H1 (cell line): ENCODE results near the gene CD48. TPM values are rescaled to one million over a fixed set of nuclear protein-coding genes. Genes with fewer than 3 reads are reported as not detected.

Experiments
- CTCF ChIA-PET: fragments of 300-600 bp; sonication (Branson Sonifier 250); formaldehyde crosslinking; loops from one replicate; lab custom pipeline; 2021; ENCODE audit not compliant: partially characterized antibody; lab: Charles Lee
- POLR2A ChIA-PET: fragments of 300-600 bp; sonication (Branson Sonifier 250); formaldehyde crosslinking; loops from one replicate; lab custom pipeline; 2021; ENCODE audit warnings: inconsistent platforms; ENCODE audit not compliant: partially characterized antibody; lab: Charles Lee
- DNase-seq, 2 experiments: peaks; one replicate each; pipeline versions ENCODE4 v3.0.0 to v3.0.0-alpha.2; 2010 to 2022; ENCODE audit warnings: low spot score in 2 of 2, low read depth in 1 of 2, mixed read lengths in 1 of 2
- FAIRE-seq: peaks from 2 replicates; lab custom pipeline; 2011; peaks lifted over from hg19 to GRCh38; lab: Jason Lieb, UNC
- H2AFZ ChIP-seq: 2 replicates; pipeline ENCODE4 v1.8.1; 2012; ENCODE audit warnings: low read length, inconsistent platforms
- H2AK5ac ChIP-seq: 2 replicates; pipeline ENCODE4 v1.6.1; 2013; ENCODE audit warnings: low read depth, low read length
- H2BK120ac ChIP-seq: replicated peaks from 2 replicates; pipeline ENCODE3; 2013; ENCODE audit warnings: low read depth, low read length, inconsistent platforms
- H2BK12ac ChIP-seq: 2 replicates; pipeline ENCODE4 v1.6.1; 2013; ENCODE audit warnings: low read depth, low read length
- H2BK15ac ChIP-seq: 2 replicates; pipeline ENCODE4 v1.6.1; 2013; ENCODE audit warnings: low read length
- H2BK20ac ChIP-seq: 2 replicates; pipeline ENCODE4 v1.6.1; 2013; ENCODE audit warnings: low read length
- H2BK5ac ChIP-seq: 2 replicates; pipeline ENCODE4 v1.6.1; 2013; ENCODE audit warnings: low read depth, low read length
- H3K14ac ChIP-seq: 2 replicates; pipeline ENCODE4 v1.6.1; 2013; ENCODE audit warnings: inconsistent platforms; ENCODE audit not compliant: insufficient read length
- H3K18ac ChIP-seq: 2 replicates; pipeline ENCODE4 v1.6.1; 2013; ENCODE audit warnings: low read length; ENCODE audit errors: extremely low read depth
- H3K23ac ChIP-seq: 2 replicates; pipeline ENCODE4 v1.6.1; 2013; ENCODE audit warnings: inconsistent platforms; ENCODE audit not compliant: insufficient read length
- H3K23me2 ChIP-seq: 2 replicates; pipeline ENCODE4 v1.6.1; 2013; ENCODE audit warnings: low read depth, low read length
- H3K27ac ChIP-seq: 2 replicates; pipeline ENCODE4 v1.6.1; 2011; ENCODE audit warnings: low read depth, low read length, inconsistent platforms
- H3K27me3 ChIP-seq, 4 experiments: replicated peaks in 1 of 4; 1 replicate in 1 of 4; 2 replicates in 3 of 4; pipeline versions ENCODE4 v1.6.1 to v1.8.1; 2011 to 2013; ENCODE audit warnings: low read length in 3 of 4, mild to moderate bottlenecking in 3 of 4, inconsistent platforms in 2 of 4, mixed read lengths in 2 of 4, moderate library complexity in 1 of 4; ENCODE audit not compliant: control insufficient read depth in 3 of 4, insufficient read depth in 3 of 4; ENCODE audit errors: extremely low read depth in 1 of 4
- H3K36me3 ChIP-seq, 4 experiments: 2 replicates each; pipeline versions ENCODE4 v1.6.1 to v1.8.1; 2011 to 2013; ENCODE audit warnings: mild to moderate bottlenecking in 4 of 4, low read length in 3 of 4, moderate library complexity in 2 of 4, control low read depth in 1 of 4, inconsistent platforms in 1 of 4; ENCODE audit not compliant: insufficient read depth in 4 of 4, control insufficient read depth in 2 of 4
- H3K4ac ChIP-seq: replicated peaks from 2 replicates; pipeline ENCODE3; 2013; ENCODE audit warnings: low read length, low read depth, mixed read lengths, inconsistent platforms; ENCODE audit not compliant: insufficient read length
- H3K4me1 ChIP-seq, 4 experiments: replicated peaks in 1 of 4; 1 replicate in 1 of 4; 2 replicates in 3 of 4; pipeline versions ENCODE4 v1.6.1 to v1.8.1; 2011 to 2013; ENCODE audit warnings: low read length in 3 of 4, inconsistent platforms in 2 of 4, mixed read lengths in 1 of 4; ENCODE audit not compliant: insufficient read depth in 4 of 4, control insufficient read depth in 3 of 4
- H3K4me2 ChIP-seq, 2 experiments: 2 replicates each; pipeline versions ENCODE4 v1.6.1 to v1.8.1; 2011 to 2013; ENCODE audit warnings: low read depth in 2 of 2, low read length in 2 of 2, control low read depth in 1 of 2, inconsistent platforms in 1 of 2, mild to moderate bottlenecking in 1 of 2; ENCODE audit not compliant: insufficient read depth in 1 of 2
- H3K4me3 ChIP-seq, 4 experiments: fragments of 200-600, 300-600 bp in 1 of 4; sonication (generic), shearing (Covaris generic), sonication (Bioruptor Twin) in 1 of 4; 2 replicates each; pipeline versions ENCODE4 v1.5.1 to v1.8.1; 2011 to 2016; ENCODE audit warnings: low read length in 4 of 4, low read depth in 3 of 4, control low read depth in 2 of 4, inconsistent platforms in 2 of 4, mild to moderate bottlenecking in 2 of 4, mixed read lengths in 1 of 4, moderate library complexity in 1 of 4; ENCODE audit not compliant: insufficient read depth in 2 of 4; ENCODE audit errors: extremely low read depth in 1 of 4
- H3K56ac ChIP-seq: replicated peaks from 2 replicates; pipeline ENCODE3; 2013; ENCODE audit warnings: low read depth, mild to moderate bottlenecking, mixed read lengths, low read length, inconsistent platforms; ENCODE audit not compliant: insufficient read length
- H3K79me1 ChIP-seq: 2 replicates; pipeline ENCODE4 v1.6.1; 2013; ENCODE audit warnings: low read depth, low read length, control low read depth
- H3K79me2 ChIP-seq, 2 experiments: 2 replicates each; pipeline versions ENCODE4 v1.6.1 to v1.8.1; 2012 to 2013; ENCODE audit warnings: low read length in 2 of 2, mild to moderate bottlenecking in 2 of 2, inconsistent platforms in 1 of 2; ENCODE audit not compliant: insufficient read depth in 2 of 2, control insufficient read depth in 1 of 2
- H3K9ac ChIP-seq, 4 experiments: replicated peaks in 1 of 4; 1 replicate in 1 of 4; 2 replicates in 3 of 4; pipeline versions ENCODE4 v1.6.1 to v1.8.1; 2011 to 2013; ENCODE audit warnings: low read depth in 3 of 4, low read length in 3 of 4, control low read depth in 2 of 4, mild to moderate bottlenecking in 2 of 4, moderate library complexity in 2 of 4, inconsistent platforms in 1 of 4; ENCODE audit errors: extremely low read depth in 1 of 4
- H3K9me3 ChIP-seq, 2 experiments: 2 replicates each; pipeline versions ENCODE4 v1.6.1 to v1.8.1; 2012 to 2013; ENCODE audit warnings: mild to moderate bottlenecking in 2 of 2, moderate library complexity in 2 of 2, control low read depth in 1 of 2, inconsistent platforms in 1 of 2, low read depth in 1 of 2, low read length in 1 of 2, mixed read lengths in 1 of 2; ENCODE audit not compliant: insufficient read depth in 2 of 2
- H4K20me1 ChIP-seq, 2 experiments: replicated peaks in 1 of 2; 2 replicates each; pipeline versions ENCODE3 to v1.8.1; 2011 to 2013; ENCODE audit warnings: inconsistent platforms in 2 of 2, low read length in 2 of 2, mild to moderate bottlenecking in 1 of 2; ENCODE audit not compliant: insufficient read depth in 2 of 2, control insufficient read depth in 1 of 2
- H4K5ac ChIP-seq: 2 replicates; pipeline ENCODE4 v1.6.1; 2013; ENCODE audit warnings: low read length, low read depth, mixed read lengths, inconsistent platforms; ENCODE audit not compliant: insufficient read length
- H4K8ac ChIP-seq: 2 replicates; pipeline ENCODE4 v1.8.0; 2013; ENCODE audit warnings: mild to moderate bottlenecking, moderate library complexity, low read length, inconsistent platforms; ENCODE audit not compliant: insufficient read depth; ENCODE audit errors: extremely low read depth
- H4K91ac ChIP-seq: replicated peaks from 2 replicates; pipeline ENCODE3; 2013; ENCODE audit warnings: low read length, mixed read lengths, inconsistent platforms; ENCODE audit not compliant: insufficient read length
- BCL11A ChIP-seq, 2 experiments: IDR thresholded peaks; one replicate each; pipeline ENCODE4 v1.6.1; 2011; ENCODE audit warnings: low read depth in 2 of 2, low read length in 2 of 2, mild to moderate bottlenecking in 2 of 2
- CBX5 ChIP-seq: fragments of 300-800, 300-1000 bp; sonication (generic); IDR thresholded peaks from 2 replicates; pipeline ENCODE4 v1.7.1; 2016; ENCODE audit warnings: antibody characterized with exemption, low read length, low read depth
- EP300 ChIP-seq, 2 experiments: IDR thresholded peaks; 1 replicate in 1 of 2; 2 replicates in 1 of 2; pipeline ENCODE4 v1.6.1; 2011 to 2012; ENCODE audit warnings: low read depth in 2 of 2, low read length in 2 of 2, mild to moderate bottlenecking in 2 of 2, borderline replicate concordance in 1 of 2, inconsistent platforms in 1 of 2, moderate library complexity in 1 of 2
- KDM4A ChIP-seq: IDR thresholded peaks from one replicate; pipeline ENCODE4 v1.7.1; 2012; ENCODE audit warnings: low read depth, mild to moderate bottlenecking, moderate library complexity, low read length, inconsistent platforms; ENCODE audit not compliant: severe bottlenecking
- POU5F1 ChIP-seq: IDR thresholded peaks from 2 replicates; pipeline ENCODE4 v1.6.1; 2011; ENCODE audit warnings: low read depth, mild to moderate bottlenecking, low read length, moderate library complexity
- RBBP5 ChIP-seq: IDR thresholded peaks from 2 replicates; pipeline ENCODE4 v1.7.1; 2012; ENCODE audit warnings: low read depth, mild to moderate bottlenecking, inconsistent platforms, low read length, moderate library complexity, borderline replicate concordance
- RXRA ChIP-seq: IDR thresholded peaks from 2 replicates; pipeline ENCODE4 v1.6.1; 2011; ENCODE audit warnings: low read depth, mild to moderate bottlenecking, low read length, moderate library complexity; ENCODE audit not compliant: insufficient read depth
- SAP30 ChIP-seq: fragments of 300-600 bp; sonication (generic); IDR thresholded peaks from 2 replicates; pipeline ENCODE4 v1.7.1; 2012; ENCODE audit warnings: low read length, moderate library complexity, mild to moderate bottlenecking, inconsistent platforms; ENCODE audit not compliant: insufficient read depth, insufficient replicate concordance
- SIX5 ChIP-seq: IDR thresholded peaks from 2 replicates; pipeline ENCODE4 v1.6.1; 2011; ENCODE audit warnings: mild to moderate bottlenecking, low read depth, low read length
- SP4 ChIP-seq: IDR thresholded peaks from 2 replicates; pipeline ENCODE4 v1.6.1; 2012; ENCODE audit warnings: low read length, inconsistent platforms
- TAF1 ChIP-seq: IDR thresholded peaks from 2 replicates; pipeline ENCODE4 v1.6.1; 2011; ENCODE audit warnings: mild to moderate bottlenecking, low read depth, low read length
- TCF12 ChIP-seq: IDR thresholded peaks from 2 replicates; pipeline ENCODE4 v1.6.1; 2011; ENCODE audit warnings: low read depth, mild to moderate bottlenecking, low read length
- WGBS, 2 experiments: shearing (Covaris generic) in 1 of 2; methylation state at CpG; one replicate each; pipeline versions ENCODE4 v1.1.6 to v1.1.7; 2013 to 2015; ENCODE audit warnings: low lambda C conversion rate in 2 of 2, mixed read lengths in 2 of 2, inconsistent platforms in 1 of 2, low coverage in 1 of 2, missing lambda C conversion rate in 1 of 2; ENCODE audit not compliant: insufficient replicate concordance in 2 of 2, insufficient coverage in 1 of 2, insufficient read length in 1 of 2; ENCODE audit errors: extremely low coverage in 1 of 2, missing lambda C conversion rate in 1 of 2; 5-methylcytosine and 5-hydroxymethylcytosine counted together
- polyA plus RNA-seq, 7 experiments: library from polyadenylated mRNA; depleted of rRNA in 3 of 7; stranded (reverse) in 5 of 7; unstranded in 2 of 7; fragments of >200 nt in 5 of 7; fragments of 200-250 nt in 2 of 7; gene quantifications; 1 replicate in 5 of 7; 2 replicates in 1 of 7; 4 replicates in 1 of 7; pipeline versions ENCODE4 v1.2.1 to v1.2.3, GENCODE V29; 2011 to 2013; ENCODE audit warnings: missing spikeins in 2 of 7, mixed read lengths in 2 of 7
- total RNA-seq: library from RNA; stranded (reverse); fragmentation: NEBNext Ultra II Directional; extraction: Animal tissue kit (Norgen Biotek cat#: 25700); gene quantifications from 2 replicates; pipeline ENCODE4 v1.2.1, GENCODE V29; 2021
- TF ChIP-seq, protein P1 (sequence below): IDR thresholded peaks from 2 replicates; pipeline ENCODE4 v1.6.1; 2011; ENCODE audit warnings: low read depth, mild to moderate bottlenecking, low read length; ENCODE audit not compliant: insufficient read depth
- TF ChIP-seq, protein P2 (sequence below): IDR thresholded peaks from 2 replicates; pipeline ENCODE4 v1.6.1; 2012; ENCODE audit warnings: inconsistent platforms

The CD48 gene
- total and polyA plus RNA-seq, 2 of the 8 experiments (the other 6 are each of a cell fraction or from before 2014, with no cell fraction given): 0.08 TPM; not detected in 1

DNA sequence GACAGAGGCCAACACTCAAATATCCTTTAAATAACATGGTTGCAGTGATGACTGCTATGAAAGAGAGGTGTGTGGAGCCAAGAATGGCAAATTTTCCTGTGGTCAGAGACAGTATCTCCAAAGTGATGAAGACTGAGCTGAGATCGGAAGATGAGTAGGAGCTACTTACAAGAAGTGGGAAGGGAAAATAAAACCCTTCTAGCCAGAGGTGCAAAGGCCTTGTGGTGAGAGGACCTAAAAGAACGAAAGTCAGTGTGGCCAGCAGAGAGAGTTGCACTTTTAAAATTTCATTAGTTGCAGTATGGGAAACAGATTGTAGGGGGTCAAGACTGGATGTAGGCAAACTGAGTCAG, 45.2 kb upstream of the CD48 start:
- Histone ChIP-seq H4K8ac (no peak overlapping the region), H3K56ac (no peak overlapping the region), H3K18ac (no peak overlapping the region), H3K23ac (no peak overlapping the region), H2BK5ac (no peak overlapping the region), H2BK15ac (no peak overlapping the region), H2AK5ac (no peak overlapping the region), H3K14ac (no peak overlapping the region), H2AFZ (no peak overlapping the region), H3K4me3 (no peak overlapping the region), H4K91ac (no peak overlapping the region), H3K79me2 (no peaks in the 10 kb centered on the region), H3K23me2 (no peaks in the 10 kb centered on the region), H4K20me1 (no peaks in the 10 kb centered on the region), H2BK20ac (no peak overlapping the region), H3K27ac (no peak overlapping the region), H2BK120ac (no peak overlapping the region), H3K4ac (no peak overlapping the region), H3K4me2 (no peak overlapping the region), H3K27me3 (no peaks in the 10 kb centered on the region), H3K79me1 (no peaks in the 10 kb centered on the region), H2BK12ac (no peak overlapping the region), H3K9ac (no peak overlapping the region), H3K4me1 (no peaks in the 10 kb centered on the region), H4K5ac (no peak overlapping the region), H3K36me3 (no peaks in the 10 kb centered on the region), H3K9me3 (no peaks in the 10 kb centered on the region)
- CTCF ChIA-PET: interaction anchor here (1.0 to 4.2 kb wide), 4 partner anchors 12 to 74 kb away, joined by 3 to 22 read pairs (median 10); no protein-coding TSS in a partner anchor
- POLR2A ChIA-PET: no interaction called here
- FAIRE-seq: no peak
- 93% methylated on average over 2 of the region's 2 CpGs; no CpG with 5 or more reads in 1 of the 2 experiments for WGBS, 2 experiments
- no peak for DNase-seq
- TF ChIP-seq POU5F1 (no peak), TAF1 (no peak), RBBP5 (no peak), KDM4A (no peak), SIX5 (no peak), SAP30 (no peak), SP4 (no peak), CBX5 (no peak), TCF12 (no peak), BCL11A (IDR thresholded peaks at IDR 0.05; ENCODE audit: low read depth in 2 of 2, low read length in 2 of 2) (no peak), RXRA (no peak), EP300 (IDR thresholded peaks at IDR 0.05; ENCODE audit: borderline replicate concordance in 1 of 2, low read depth in 2 of 2, low read length in 2 of 2) (no peak)
- TF ChIP-seq, protein P1, sequence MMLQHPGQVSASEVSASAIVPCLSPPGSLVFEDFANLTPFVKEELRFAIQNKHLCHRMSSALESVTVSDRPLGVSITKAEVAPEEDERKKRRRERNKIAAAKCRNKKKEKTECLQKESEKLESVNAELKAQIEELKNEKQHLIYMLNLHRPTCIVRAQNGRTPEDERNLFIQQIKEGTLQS: no peak
- TF ChIP-seq, protein P2, sequence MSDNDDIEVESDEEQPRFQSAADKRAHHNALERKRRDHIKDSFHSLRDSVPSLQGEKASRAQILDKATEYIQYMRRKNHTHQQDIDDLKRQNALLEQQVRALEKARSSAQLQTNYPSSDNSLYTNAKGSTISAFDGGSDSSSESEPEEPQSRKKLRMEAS: no peak
